A549 (cell line): ENCODE measurements around the gene TMEM253. TPM values are rescaled to one million over a fixed set of nuclear protein-coding genes. Genes with fewer than 3 reads are reported as not detected.

Experiments used
- ATAC-seq, 2 experiments: fragments of 200-7000 bp in 1 of 2; fragments of >200 bp in 1 of 2; cut with Nextera tagmentation in 1 of 2; cut with Tn5 transposase in 1 of 2; 3 replicates each; pipeline versions ENCODE4 v1.8.0 to v1.9.1; 2018 to 2020; ENCODE audit warnings: mild to moderate bottlenecking in 1 of 2, moderate library complexity in 1 of 2
- CTCF ChIA-PET: fragments of 300-600 bp; sonication (Branson Sonifier 250); formaldehyde crosslinking; extraction: SDS; loops from one replicate; lab custom pipeline; 2021; ENCODE audit warnings: antibody characterized with exemption, inconsistent platforms; lab: Yijun Ruan, JAX
- POLR2A ChIA-PET: fragments of 350-600 bp; formaldehyde crosslinking; extraction: SDS; loops from one replicate; lab custom pipeline; 2021; ENCODE audit warnings: antibody characterized with exemption, inconsistent platforms; lab: Yijun Ruan, JAX
- DNase-seq, 2 experiments: peaks; one replicate each; pipeline versions ENCODE4 v3.0.0 to v3.0.0-alpha.2; 2011 to 2016; ENCODE audit warnings: low read depth in 1 of 2, low spot score in 1 of 2
- FAIRE-seq: peaks from 2 replicates; lab custom pipeline; 2011; peaks lifted over from hg19 to GRCh38; lab: Jason Lieb, UNC
- H3K27ac ChIP-seq, 2 experiments: fragments of >200 bp; sonication (Bioruptor Twin); formaldehyde crosslinking; 3 replicates each; pipeline ENCODE4 v1.5.1; 2016 to 2017
- H3K4me1 ChIP-seq: fragments of >200 bp; sonication (Bioruptor Twin); formaldehyde crosslinking; 3 replicates; pipeline ENCODE4 v1.6.1; 2016
- H3K4me2 ChIP-seq: fragments of >200 bp; sonication (Bioruptor Twin); formaldehyde crosslinking; 3 replicates; pipeline ENCODE4 v1.6.1; 2016
- H3K4me3 ChIP-seq: fragments of >200 bp; sonication (Bioruptor Twin); formaldehyde crosslinking; 3 replicates; pipeline ENCODE4 v1.5.1; 2016
- H3K9me3 ChIP-seq: fragments of >200 bp; sonication (Bioruptor Twin); formaldehyde crosslinking; 3 replicates; pipeline ENCODE4 v1.6.1; 2016
- CHD2 ChIP-seq: fragments of 150-350 bp; IDR thresholded peaks from 2 replicates; pipeline ENCODE4 v1.6.1; 2014; ENCODE audit warnings: low read length; ENCODE audit not compliant: partially characterized antibody
- EP300 ChIP-seq, 2 experiments: fragments of >200 bp; sonication (Bioruptor Twin); formaldehyde crosslinking; IDR thresholded peaks; 2 replicates in 1 of 2; 3 replicates in 1 of 2; pipeline ENCODE4 v1.6.1; 2016 to 2017
- ESRRA ChIP-seq: fragments of 150-350 bp; IDR thresholded peaks from 2 replicates; pipeline ENCODE4 v1.6.1; 2014; ENCODE audit warnings: mild to moderate bottlenecking, low read length, borderline replicate concordance
- HDAC2 ChIP-seq: fragments of 200-600 bp; sonication (generic); IDR thresholded peaks from 2 replicates; pipeline ENCODE4 v1.6.1; 2016
- HOXB13 ChIP-seq: fragments of 250-450 bp; sonication (Bioruptor Pico); IDR thresholded peaks from 2 replicates; pipeline ENCODE4 v1.5.0; 2020; ENCODE audit warnings: low read depth, mild to moderate bottlenecking, moderate library complexity
- HOXB5 ChIP-seq: fragments of 250-450 bp; sonication (Bioruptor Pico); IDR thresholded peaks from 2 replicates; pipeline ENCODE4 v1.5.0; 2020; ENCODE audit warnings: mild to moderate bottlenecking, moderate library complexity
- KDM1A ChIP-seq: fragments of 200-600 bp; sonication (generic); IDR thresholded peaks from 2 replicates; pipeline ENCODE4 v1.6.1; 2016; ENCODE audit warnings: low read depth, mild to moderate bottlenecking
- MAFK ChIP-seq: fragments of 450-650 bp; IDR thresholded peaks from 2 replicates; pipeline ENCODE4 v1.6.1; 2014; ENCODE audit not compliant: partially characterized antibody
- MAZ ChIP-seq: fragments of 150-350 bp; IDR thresholded peaks from 2 replicates; pipeline ENCODE4 v1.6.1; 2014; ENCODE audit warnings: antibody characterized with exemption, low read depth, low read length, borderline replicate concordance
- PHF8 ChIP-seq: fragments of 200-600 bp; sonication (generic); IDR thresholded peaks from 2 replicates; pipeline ENCODE4 v1.6.1; 2016; ENCODE audit warnings: low read depth, mild to moderate bottlenecking, antibody characterized with exemption, moderate library complexity, borderline replicate concordance
- POLR2AphosphoS2 ChIP-seq: conservative IDR thresholded peaks from 2 replicates; pipeline ENCODE4 v1.6.1; 2012; ENCODE audit warnings: low read length, improper control_type of control experiment, inconsistent platforms
- SREBF2 ChIP-seq: fragments of 450-650 bp; IDR thresholded peaks from 2 replicates; pipeline ENCODE4 v1.6.1; 2014; ENCODE audit warnings: mild to moderate bottlenecking, moderate library complexity
- ZC3H11A ChIP-seq: fragments of 450-650 bp; IDR thresholded peaks from 2 replicates; pipeline ENCODE4 v1.6.1; 2014; ENCODE audit warnings: antibody characterized with exemption, mild to moderate bottlenecking
- ZNF302 ChIP-seq: fragments of 250-450 bp; sonication (Bioruptor Pico); IDR thresholded peaks from 2 replicates; pipeline ENCODE4 v1.9.0; 2021; ENCODE audit warnings: inconsistent platforms, mild to moderate bottlenecking, moderate library complexity
- WGBS: methylation state at CpG from one replicate; pipeline ENCODE4 v1.1.6; 2017; ENCODE audit errors: missing lambda C conversion rate; 5-methylcytosine and 5-hydroxymethylcytosine counted together
- polyA plus RNA-seq, 4 experiments: library from polyadenylated mRNA; depleted of rRNA in 3 of 4; stranded (reverse); fragments of >200 nt; fragmentation: RNase III in 1 of 4; extraction: RNeasy Plus Mini Kit Qiagen cat#74134 plus additional on column Dnase treatment in 1 of 4; gene quantifications; 2 replicates in 3 of 4; 3 replicates in 1 of 4; pipeline ENCODE4 v1.2.3, GENCODE V29; 2011 to 2017
- TF ChIP-seq, protein P1 (sequence below): fragments of 250-450 bp; sonication (Bioruptor Pico); IDR thresholded peaks from 2 replicates; pipeline ENCODE4 v1.5.0; 2020; ENCODE audit warnings: low read depth, mild to moderate bottlenecking, moderate library complexity
- TF ChIP-seq, protein P2 (sequence below): IDR thresholded peaks from 2 replicates; pipeline ENCODE4 v1.6.1; 2012
- TF ChIP-seq, protein P3 (sequence below): fragments of 150-350 bp; IDR thresholded peaks from 2 replicates; pipeline ENCODE4 v1.6.1; 2014; ENCODE audit warnings: low read depth, mild to moderate bottlenecking, low read length
- TF ChIP-seq, protein P4 (sequence below): fragments of 450-650 bp; IDR thresholded peaks from 2 replicates; pipeline ENCODE4 v1.6.1; 2014; ENCODE audit warnings: antibody characterized with exemption
- TF ChIP-seq, protein P5 (sequence below): IDR thresholded peaks from 2 replicates; pipeline ENCODE4 v1.6.1; 2012; ENCODE audit warnings: low read depth, borderline replicate concordance
- TF ChIP-seq, protein P6 (sequence below): fragments of 250-450 bp; sonication (Bioruptor Pico); IDR thresholded peaks from 2 replicates; pipeline ENCODE4 v1.5.0; 2021; ENCODE audit warnings: mild to moderate bottlenecking, moderate library complexity, borderline replicate concordance

Gene TMEM253
- polyA plus RNA-seq, 2 of the 4 experiments (the other 2 are of a cell fraction), result 0.54 to 0.81 TPM

DNA sequence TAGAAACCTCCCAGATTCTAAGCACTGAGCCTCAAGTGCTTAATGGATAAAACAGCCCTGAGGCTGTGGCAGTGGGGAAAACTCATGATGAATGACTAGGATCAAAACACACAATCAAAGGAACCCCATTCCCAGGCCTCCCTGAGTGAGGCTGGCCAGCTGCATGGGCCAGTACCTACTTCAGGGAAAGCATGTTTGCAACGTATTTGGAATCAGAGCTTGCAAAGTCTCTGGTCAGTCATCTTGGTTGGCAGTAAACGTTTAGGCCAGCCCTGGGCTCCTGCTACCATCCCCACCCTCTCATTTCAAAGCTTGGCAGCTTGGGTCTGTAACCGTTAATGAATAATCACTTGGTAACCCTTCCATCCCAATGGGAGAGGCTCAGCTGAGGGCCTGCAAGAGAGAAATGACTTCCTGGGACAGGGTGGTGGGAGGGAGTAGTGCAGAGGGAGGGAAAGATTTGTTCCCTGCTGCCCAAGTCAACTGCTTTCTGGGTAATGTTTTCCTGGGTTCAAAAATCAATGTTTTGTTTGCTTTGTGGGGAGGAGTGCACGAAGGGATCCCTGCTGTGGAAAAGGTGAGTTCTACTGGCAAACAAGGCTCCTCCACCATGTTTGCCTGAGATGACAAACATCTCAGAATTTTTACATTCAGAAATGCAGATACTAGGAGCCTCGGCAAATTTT is 45.3 kb upstream of the TMEM253 start (continued):
- TF ChIP-seq, protein P1, sequence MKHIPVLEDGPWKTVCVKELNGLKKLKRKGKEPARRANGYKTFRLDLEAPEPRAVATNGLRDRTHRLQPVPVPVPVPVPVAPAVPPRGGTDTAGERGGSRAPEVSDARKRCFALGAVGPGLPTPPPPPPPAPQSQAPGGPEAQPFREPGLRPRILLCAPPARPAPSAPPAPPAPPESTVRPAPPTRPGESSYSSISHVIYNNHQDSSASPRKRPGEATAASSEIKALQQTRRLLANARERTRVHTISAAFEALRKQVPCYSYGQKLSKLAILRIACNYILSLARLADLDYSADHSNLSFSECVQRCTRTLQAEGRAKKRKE (CRISPR knock-in tag), result no peak
- TF ChIP-seq, protein P2, sequence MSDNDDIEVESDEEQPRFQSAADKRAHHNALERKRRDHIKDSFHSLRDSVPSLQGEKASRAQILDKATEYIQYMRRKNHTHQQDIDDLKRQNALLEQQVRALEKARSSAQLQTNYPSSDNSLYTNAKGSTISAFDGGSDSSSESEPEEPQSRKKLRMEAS, result no peak
- TF ChIP-seq HOXB5 (CRISPR knock-in tag) (no peak), POLR2AphosphoS2 (no peak), HOXB13 (no peak), KDM1A (no peak), HDAC2 (no peak), MAFK (no peak)
- TF ChIP-seq, protein P3, sequence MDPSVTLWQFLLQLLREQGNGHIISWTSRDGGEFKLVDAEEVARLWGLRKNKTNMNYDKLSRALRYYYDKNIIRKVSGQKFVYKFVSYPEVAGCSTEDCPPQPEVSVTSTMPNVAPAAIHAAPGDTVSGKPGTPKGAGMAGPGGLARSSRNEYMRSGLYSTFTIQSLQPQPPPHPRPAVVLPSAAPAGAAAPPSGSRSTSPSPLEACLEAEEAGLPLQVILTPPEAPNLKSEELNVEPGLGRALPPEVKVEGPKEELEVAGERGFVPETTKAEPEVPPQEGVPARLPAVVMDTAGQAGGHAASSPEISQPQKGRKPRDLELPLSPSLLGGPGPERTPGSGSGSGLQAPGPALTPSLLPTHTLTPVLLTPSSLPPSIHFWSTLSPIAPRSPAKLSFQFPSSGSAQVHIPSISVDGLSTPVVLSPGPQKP, result no peak
- TF ChIP-seq, protein P4, sequence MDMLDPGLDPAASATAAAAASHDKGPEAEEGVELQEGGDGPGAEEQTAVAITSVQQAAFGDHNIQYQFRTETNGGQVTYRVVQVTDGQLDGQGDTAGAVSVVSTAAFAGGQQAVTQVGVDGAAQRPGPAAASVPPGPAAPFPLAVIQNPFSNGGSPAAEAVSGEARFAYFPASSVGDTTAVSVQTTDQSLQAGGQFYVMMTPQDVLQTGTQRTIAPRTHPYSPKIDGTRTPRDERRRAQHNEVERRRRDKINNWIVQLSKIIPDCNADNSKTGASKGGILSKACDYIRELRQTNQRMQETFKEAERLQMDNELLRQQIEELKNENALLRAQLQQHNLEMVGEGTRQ, result no peak

DNA sequence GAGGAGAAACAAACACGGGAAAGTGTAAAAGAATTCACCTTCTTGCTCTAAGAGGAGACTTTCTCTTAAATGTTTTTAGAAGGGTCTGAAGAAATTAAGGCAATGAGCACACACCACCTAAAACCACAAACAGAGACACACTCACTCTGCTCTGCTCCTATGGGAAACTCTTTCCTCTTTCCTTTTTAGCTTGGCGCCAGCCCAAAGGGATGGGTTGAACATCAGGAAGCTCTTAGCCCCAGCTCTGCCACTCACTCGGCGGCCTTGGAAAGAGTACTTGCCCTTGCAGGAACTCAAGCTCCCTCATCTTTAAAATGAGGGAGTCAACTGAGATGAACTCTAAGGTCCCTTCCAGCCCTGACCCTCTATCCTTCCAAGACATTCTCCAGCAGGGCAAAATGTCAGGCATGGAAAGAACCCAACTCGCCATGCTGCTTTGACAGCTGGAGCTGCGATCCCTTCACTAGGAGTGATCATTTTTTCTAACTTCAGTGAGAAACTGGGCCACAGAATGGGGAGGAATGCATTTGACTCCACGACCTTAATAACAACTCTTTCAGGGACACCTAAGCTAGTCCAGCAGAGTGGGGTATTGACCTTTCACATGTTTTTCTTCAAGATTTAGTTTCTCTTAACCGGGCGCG is 44.2 kb upstream of the TMEM253 start:
- H3K27ac ChIP-seq, result no peak overlapping the region
- H3K4me1 ChIP-seq, result peaks cover 20% of the 10 kb centered on the region
- TF ChIP-seq, protein P4, result no peak
- no peak for TF ChIP-seq ZNF302
- H3K4me3 ChIP-seq, result no peak overlapping the region
- ChIA-PET POLR2A (no interaction called here), CTCF (interaction anchor here (0.6 to 4.8 kb wide), 10 partner anchors 10 to 85 kb away, joined by 3 to 26 read pairs (median 4); partner anchors contain the start of gene ARHGEF40)
- FAIRE-seq, result no peak
- H3K4me2 ChIP-seq, result no peak overlapping the region
- no peak for DNase-seq
- ATAC-seq, result no peak
- 84% methylated on average over 10 of the region's 10 CpGs for WGBS
- no peaks in the 10 kb centered on the region for H3K9me3 ChIP-seq

DNA sequence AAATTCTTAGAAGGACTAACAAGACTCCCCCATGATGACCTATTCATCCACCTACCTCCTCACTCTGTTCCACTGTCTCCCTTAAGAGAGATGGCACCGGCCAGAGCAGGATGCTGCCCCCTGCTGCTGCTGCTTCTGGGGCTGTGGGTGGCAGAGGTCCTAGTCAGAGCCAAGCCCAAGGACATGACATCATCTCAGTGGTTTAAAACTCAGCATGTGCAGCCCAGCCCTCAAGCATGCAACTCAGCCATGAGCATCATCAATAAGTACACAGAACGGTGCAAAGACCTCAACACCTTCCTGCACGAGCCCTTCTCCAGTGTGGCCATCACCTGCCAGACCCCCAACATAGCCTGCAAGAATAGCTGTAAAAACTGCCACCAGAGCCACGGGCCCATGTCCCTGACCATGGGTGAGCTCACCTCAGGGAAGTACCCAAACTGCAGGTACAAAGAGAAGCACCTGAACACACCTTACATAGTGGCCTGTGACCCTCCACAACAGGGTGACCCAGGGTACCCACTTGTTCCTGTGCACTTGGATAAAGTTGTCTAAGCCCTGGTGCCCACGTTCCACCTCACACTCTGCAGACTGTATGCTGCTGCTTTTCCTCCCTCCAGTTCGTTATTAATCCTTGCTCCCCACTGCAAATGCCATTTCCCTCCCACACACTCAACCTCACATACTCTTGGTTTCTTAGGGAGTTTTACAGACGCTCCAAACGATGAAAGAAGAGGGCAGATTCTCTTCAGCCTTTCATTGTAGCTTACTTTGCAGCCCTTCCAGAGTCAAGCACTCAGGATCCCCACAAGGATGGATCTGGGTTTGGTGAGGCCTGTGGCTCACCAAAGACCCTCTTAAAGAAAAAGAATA is 42.8 kb upstream of the TMEM253 start, which contains the start of gene RNASE8:
RNASE8 (plus strand) TSS at position 20 of the 873 bp plus-strand sequence; CDS start at position 91, 71 bp downstream.
- CTCF ChIA-PET, result interaction anchor here (1.0 to 4.8 kb wide), 6 partner anchors 10 to 48 kb away, joined by 3 to 26 read pairs (median 5); no protein-coding TSS in a partner anchor
- H3K9me3 ChIP-seq, result no peaks in the 10 kb centered on the region
- no peak within 1 kb of the TSS for H3K27ac ChIP-seq
- ATAC-seq (peak in 1 of 2 experiments; percentile 46; a peak in 2 of 6 replicates), DNase-seq (no peak), FAIRE-seq (no peak)
- H3K4me3 ChIP-seq, result no peak within 1 kb of the TSS
- POLR2A ChIA-PET, result no interaction called here
- H3K4me2 ChIP-seq, result no peak within 1 kb of the TSS
- WGBS, result 62% methylated on average over 8 of the region's 8 CpGs
- no peak for TF ChIP-seq MAZ
- no peak for TF ChIP-seq CHD2
- TF ChIP-seq HOXB13, result no peak
- no peak for TF ChIP-seq PHF8
- no peak for TF ChIP-seq EP300 (IDR thresholded peaks at IDR 0.05)
- TF ChIP-seq, protein P5, sequence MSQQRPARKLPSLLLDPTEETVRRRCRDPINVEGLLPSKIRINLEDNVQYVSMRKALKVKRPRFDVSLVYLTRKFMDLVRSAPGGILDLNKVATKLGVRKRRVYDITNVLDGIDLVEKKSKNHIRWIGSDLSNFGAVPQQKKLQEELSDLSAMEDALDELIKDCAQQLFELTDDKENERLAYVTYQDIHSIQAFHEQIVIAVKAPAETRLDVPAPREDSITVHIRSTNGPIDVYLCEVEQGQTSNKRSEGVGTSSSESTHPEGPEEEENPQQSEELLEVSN, result no peak
- no peak for TF ChIP-seq ESRRA
- TF ChIP-seq, protein P6, sequence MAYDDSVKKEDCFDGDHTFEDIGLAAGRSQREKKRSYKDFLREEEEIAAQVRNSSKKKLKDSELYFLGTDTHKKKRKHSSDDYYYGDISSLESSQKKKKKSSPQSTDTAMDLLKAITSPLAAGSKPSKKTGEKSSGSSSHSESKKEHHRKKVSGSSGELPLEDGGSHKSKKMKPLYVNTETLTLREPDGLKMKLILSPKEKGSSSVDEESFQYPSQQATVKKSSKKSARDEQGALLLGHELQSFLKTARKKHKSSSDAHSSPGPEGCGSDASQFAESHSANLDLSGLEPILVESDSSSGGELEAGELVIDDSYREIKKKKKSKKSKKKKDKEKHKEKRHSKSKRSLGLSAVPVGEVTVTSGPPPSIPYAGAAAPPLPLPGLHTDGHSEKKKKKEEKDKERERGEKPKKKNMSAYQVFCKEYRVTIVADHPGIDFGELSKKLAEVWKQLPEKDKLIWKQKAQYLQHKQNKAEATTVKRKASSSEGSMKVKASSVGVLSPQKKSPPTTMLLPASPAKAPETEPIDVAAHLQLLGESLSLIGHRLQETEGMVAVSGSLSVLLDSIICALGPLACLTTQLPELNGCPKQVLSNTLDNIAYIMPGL, result no peak
- no peak for TF ChIP-seq SREBF2
- TF ChIP-seq ZC3H11A, result no peak
- H3K4me1 ChIP-seq, result peaks cover 29% of the 10 kb centered on the region
